ENCODE data around the gene AGPAT2.

AGPAT2 gene

DNA sequence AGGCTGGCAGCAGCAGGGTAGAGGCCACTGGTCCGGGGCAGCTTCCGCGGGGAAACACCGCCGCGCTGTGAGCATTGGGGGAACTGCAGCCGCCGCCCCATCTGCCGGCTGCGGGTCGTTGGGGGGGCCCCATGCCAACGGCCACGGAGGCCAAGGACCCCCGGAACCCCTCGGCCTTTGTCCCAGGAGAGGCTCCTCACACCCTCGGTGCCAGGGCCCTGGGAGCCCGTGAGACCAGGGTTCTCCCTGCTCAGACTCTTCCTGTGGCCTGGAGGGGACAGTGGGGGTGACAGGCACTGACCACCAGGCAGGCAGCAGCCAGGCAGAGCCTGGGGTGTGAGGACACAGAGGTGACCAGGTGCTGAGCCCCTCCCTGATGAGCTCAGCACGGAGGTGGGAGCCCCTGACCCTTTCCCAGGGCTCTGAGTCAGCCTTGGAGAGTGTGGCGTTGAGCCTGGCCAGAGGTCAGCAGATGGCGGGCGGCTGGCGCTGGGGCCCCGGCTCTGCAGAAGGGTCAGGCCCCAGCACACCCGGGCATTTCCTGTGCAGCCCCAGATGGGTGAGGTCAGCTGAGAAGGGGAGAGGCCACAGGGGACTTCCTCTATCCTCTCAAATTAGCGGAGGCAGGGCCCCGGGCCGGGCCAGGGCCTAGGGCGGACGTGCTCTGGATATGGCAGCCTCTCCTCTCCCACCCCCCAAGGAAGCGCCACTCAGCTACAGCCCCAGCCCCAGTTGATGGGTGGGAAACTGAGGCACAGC lies 42.5 kb downstream of the AGPAT2 start:
- peak; percentile 71 to 84 for DNase-seq

DNA sequence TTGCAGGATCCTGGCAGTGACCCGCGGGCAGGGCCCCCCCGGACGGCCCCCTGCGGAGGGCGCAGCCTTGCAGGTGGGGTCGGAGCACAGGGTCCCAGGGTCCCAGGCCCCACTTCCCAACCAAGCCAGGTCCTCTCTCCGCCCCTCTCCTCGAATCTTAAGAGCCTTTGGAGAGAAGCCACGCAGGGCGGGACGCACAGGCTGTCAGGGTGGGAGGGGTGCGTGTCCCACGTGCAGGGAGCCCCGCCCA lies 43.0 kb downstream of the AGPAT2 start:
- no peak for DNase-seq

DNA sequence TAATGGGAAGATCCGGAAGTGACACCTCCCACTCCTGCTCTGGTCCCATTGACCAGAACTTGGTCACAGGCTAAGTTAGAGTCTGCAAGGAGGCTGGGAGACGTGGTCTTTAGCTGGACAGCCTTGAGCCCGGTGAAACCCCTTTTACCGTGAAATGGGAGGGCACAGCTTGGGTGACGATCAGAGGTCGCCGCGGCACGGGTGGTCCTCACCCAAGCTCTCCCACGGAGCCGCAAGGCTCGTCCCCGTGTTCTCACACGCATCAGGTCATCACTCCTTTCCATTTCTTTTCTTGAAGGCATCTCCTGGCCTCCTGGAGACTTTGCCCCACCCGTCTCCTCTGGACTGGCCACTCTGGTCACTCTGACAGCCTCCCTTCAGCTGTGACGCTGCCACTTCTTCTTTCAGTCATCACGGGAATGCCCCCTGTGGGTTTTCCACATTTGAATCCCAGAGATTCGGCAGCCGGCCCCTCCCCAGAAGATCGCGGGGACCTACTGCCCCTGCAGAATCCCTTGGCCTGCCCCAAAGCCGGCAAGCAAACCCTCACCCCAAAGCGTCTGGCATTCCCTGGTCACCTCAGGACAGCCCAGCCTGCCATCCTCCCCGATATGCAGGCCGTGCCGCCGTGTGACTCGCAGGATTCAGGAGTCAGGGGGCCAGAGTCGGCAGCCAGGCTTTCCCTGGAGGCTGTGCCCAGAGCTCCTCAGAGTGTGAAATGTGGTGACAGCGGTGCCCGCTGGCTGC lies 43.5 kb downstream of the AGPAT2 start:
- peak in 1 of 2 donors; percentile 55 for DNase-seq

DNA sequence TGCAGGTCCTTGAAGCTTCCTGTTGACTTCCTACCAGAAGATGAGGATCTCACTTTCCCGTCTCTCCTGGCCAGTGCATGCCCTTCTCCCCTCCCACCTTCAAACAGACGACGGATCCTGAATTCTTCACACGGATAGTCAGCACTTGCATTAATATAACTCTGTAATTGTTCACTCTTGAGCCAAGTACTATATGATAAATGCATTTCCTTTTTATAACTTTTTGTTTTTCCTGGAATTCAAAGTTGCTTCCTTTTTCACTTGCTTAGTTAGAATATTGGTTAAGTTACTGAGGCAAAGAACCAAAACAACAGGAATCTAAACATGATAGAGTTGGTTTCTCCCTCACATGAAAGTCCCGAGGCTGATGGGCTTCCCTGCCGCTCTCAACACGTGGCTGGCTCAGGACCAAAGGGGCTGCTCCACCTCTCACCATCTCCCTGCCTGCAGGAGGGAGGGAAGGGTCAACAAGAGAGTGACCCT lies 44.8 kb downstream of the AGPAT2 start:
- DNase-seq = no peak

DNA sequence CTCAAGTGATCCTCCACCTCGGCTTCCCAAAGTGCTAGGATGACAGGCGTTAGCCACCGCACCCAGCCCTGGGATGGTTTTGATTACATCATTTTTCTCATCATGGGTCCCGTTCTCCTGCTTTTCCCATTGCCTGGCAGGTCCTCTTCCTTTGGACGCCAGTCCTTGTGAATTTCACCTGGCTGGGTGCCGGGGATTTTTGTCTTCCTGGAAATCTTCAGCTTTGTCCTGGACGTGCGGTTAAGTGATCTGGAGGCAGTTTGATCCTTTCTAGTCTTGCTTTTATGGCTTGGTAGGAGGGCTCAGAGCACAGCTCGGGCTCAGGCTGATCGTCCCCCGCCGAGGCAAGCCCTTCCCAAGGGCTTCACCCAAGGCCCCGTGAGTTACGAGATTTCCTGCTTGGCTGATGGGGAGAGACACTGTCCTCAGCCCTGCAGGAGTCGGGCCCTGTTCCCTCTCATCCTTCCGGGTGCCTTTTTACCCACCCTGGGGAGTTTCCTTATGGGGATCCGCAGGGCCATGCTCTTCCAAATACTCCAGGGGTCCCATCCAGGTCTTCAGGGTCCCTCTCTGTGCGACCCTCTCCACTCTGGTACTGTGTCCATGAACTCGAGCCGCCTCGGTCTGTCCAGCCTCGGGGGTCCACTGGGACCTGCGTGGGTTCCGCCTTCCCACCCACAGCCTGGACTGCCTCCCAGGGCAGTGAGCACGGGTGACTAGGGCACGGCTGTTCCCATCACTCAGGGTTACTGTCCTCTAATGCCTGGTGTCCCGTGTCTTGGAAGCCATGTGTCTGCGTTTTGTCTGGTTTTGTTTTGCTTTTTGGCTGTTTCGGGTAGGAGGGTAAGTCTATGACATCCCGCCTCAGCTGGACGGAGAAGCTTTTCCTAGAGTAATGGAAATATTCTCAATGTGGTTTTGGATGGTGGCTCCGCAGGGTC lies 46.8 kb downstream of the AGPAT2 start:
- DNase-seq = no peak

DNA sequence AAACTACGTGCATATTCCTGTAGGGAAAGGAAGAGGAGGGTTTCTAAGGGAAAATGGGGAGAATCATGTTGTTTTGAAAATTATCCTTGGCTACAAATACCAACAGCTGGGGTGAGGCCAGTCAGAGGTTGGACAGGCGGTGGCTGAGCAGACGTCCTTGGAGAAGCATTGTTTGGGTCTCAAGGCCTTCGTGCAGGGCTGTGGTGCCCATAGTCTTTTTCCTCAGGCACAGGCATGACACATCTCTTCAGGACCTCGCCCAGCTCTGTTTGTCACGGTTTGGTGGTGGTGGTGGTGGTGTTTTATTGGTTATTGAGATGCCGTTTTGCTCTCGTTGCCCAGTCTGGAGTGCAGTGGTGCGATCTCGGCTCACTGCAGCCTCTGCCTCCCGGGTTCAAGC lies 52.4 kb downstream of the AGPAT2 start:
- no peak for DNase-seq

DNA sequence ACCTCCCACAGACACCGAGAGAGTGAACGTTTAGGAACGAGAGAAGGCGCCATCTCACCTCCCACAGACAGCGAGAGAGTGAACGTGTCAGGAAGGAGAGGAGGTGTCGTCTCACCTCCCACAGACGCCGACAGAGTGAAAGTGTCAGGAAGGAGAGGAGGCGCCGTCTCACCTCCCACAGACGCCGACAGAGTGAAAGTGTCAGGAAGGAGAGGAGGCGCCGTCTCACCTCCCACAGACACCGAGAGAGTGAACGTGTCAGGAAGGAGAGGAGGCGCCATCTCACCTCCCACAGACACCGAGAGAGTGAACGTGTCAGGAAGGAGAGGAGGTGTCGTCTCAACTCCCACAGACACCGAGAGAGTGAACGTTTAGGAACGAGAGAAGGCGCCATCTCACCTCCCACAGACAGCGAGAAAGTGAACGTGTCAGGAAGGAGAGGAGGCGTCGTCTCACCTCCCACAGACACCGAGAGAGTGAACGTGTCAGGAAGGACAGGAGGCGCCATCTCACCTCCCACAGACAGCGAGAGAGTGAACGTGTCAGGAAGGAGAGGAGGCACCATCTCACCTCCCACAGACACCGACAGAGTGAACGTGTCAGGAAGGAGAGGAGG lies 54.7 kb downstream of the AGPAT2 start:
- DNase-seq = peak in 1 of 2 donors; percentile 34

DNA sequence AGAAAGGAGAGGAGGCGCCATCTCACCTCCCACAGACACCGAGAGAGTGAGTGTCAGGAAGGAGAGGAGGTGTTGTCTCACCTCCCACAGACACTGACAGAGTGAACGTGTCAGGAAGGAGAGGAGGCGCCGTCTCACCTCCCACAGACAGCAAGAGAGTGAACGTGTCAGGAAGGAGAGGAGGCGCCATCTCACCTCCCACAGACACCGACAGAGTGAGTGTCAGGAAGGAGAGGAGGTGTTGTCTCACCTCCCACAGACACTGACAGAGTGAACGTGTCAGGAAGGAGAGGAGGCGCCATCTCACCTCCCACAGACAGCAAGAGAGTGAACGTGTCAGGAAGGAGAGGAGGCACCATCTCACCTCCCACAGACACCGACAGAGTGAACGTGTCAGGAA lies 55.2 kb downstream of the AGPAT2 start:
- DNase-seq = peak; percentile 51 to 54

DNA sequence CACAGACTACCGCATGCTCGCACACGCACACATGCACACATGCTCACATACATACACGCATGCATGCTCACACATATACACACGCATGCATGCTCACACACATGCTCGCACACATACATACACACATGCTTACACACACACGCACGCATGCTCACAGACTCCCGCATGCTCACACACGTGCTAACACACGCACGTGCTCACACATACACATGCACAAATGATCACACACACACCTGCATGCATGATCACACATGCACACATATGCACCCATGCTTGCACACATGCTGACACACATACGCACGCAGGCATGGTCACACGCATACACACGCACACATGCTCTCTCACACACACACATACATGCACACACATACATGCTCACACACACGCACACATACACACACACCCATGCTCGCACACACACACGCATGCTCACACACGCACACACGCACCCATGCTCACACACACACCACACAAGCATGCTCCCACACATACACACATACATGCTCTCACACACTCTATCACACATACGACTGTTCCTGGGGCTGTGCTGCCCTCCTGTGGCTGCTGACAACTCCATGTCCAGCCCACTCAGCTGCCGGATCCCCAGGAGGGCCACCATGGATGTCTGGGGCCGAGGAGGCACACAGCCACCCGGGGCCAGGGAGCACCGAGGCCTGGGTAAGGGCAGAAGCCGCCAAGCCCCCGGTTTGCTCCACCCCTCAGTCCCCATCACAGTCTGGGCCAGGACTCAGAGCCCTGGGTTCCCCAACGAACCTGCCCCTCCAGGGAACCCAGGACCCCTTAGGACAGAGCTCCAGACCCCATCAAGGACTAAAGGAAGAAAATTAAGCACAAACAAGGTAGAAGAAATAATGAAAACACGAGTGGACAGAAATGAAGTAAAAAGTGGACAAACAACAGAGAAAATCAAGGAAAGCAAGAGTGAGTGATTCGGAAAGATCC lies 55.9 kb downstream of the AGPAT2 start:
- peak; percentile 85 to 87 for DNase-seq

DNA sequence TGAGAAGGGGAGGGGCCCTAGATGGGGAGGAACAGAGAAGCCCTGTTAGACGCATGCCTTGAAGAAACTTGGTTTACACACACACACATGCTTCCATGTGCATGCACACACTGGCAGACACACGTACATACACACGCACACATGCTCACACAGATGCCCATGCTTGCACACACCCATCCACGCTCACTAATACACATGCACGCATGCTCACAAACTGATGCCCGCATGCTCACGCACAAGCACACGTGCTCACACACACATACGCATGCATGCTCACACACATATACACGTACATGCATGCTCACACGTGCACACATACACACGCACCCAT lies 56.6 kb downstream of the AGPAT2 start:
- no peak for DNase-seq

DNA sequence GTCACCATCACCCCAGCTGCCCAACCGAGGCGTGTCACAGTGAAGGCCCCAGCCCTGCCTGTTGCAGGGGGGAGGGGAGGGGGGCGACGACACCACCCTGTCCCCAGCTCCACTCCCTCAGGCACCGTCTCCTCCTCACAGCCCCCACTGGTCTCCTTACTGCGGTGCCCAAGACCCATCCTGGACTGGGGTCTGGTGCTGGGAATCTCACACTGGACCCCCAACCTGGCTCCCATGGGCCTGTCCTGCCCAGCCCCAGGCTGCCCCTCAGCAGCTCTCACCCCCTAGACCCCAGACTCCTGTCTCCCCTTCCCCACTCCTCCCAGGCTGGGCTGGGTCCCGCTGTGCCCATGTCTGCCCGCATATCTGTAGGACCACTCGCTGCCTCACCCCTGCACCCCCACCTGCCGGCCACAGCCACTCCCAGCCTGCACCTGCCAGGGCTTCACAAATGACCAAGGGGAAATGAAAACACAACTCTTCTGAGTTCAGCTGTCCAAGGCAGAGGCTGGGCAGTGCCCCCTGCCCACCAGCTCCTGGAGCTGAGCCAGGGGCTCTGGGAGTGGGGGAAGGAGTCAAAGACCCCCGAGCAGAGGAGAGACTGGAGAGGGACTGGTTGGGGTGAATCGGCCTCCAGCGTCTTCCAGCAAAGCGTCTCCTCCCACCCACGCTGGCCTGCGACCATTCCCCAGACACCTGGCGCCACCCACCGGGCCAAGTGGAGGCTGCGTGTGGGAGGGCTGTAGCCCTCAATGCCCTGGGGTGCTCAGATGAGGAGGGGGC lies 57.2 kb downstream of the AGPAT2 start:
- peak; percentile 60 to 74 for DNase-seq

DNA sequence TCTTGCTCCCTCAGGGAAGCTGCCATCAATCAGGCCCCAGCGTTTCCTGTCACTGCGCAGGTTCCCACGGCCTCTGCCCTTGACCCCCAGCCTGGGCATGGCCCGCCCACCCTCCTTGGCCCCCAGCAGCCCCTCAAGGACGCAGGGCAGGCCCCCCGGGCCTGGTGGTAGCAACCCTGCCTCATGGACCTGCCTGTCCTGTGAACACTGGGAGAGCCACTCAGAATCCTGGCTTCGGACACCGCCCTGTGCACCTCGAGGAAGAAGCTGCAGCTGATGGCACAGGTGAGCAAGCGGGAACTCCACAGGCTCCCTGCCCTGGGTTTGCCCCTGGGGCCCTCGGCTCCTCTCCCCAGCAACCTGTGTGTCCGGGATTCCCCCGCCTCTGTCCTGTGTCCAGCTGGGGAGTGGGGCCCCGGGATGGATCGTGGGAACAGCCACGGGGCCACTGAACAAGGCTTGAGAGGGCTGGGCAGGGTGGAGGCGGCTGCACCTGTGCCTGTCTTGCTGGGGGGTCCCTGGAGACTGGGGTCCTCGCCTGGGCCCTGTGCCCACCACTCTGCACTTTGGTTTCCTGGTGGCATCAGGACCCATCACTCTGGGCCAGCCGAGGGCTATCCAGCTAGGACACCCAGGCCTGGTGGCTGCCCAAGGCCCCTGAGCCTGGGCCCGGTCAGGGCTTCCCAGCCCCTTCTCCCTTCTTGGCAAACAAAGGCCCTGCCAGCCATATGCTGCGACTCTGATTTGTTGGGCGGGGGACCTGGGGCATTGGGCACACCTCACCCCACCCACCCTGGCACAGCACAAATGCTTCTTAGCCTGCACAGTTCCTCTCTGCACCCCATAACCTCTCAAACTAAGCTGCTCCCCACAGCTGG lies 58.0 kb downstream of the AGPAT2 start:
- no peak for DNase-seq

DNA sequence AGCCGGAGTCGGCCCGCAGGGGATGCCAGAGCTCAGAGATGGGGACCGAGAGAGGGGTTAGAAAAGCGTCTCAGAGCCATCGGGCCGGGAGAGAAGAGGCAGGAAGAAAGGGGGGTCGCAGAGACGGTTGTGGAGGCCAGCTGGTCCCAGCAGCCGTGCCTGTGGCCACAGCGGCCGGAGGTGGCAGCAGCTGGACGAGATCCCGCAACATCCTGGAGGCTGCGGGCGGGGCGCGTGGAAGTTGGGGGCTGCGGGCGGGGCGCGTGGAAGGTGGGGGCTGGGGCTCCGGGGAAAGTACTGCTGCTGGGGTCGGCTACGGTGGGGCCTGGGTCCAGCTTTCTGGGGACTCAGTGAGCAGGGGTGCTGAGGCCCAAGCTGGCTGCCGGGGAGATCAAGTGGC lies 59.0 kb downstream of the AGPAT2 start:
- DNase-seq = no peak

DNA sequence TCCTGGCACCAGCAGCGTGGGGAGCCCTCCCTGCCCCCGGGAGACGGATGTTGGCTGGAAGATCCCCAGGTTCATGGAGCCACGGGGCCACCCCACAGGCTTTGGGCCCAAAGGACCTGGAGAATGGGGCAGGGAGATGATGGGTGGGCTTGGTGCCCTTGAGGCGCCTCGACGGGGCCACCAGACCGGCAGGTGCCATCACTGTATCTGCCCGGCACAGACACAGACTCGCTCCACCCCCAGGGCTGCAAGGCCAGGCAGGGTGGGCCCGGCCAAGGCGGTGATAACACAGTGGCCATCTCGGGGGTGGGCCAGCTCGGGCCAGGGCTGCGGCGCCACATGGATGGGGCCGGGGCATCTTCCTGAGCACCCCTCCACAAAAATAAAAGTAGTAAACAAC lies 59.6 kb downstream of the AGPAT2 start:
- no peak for DNase-seq

DNA sequence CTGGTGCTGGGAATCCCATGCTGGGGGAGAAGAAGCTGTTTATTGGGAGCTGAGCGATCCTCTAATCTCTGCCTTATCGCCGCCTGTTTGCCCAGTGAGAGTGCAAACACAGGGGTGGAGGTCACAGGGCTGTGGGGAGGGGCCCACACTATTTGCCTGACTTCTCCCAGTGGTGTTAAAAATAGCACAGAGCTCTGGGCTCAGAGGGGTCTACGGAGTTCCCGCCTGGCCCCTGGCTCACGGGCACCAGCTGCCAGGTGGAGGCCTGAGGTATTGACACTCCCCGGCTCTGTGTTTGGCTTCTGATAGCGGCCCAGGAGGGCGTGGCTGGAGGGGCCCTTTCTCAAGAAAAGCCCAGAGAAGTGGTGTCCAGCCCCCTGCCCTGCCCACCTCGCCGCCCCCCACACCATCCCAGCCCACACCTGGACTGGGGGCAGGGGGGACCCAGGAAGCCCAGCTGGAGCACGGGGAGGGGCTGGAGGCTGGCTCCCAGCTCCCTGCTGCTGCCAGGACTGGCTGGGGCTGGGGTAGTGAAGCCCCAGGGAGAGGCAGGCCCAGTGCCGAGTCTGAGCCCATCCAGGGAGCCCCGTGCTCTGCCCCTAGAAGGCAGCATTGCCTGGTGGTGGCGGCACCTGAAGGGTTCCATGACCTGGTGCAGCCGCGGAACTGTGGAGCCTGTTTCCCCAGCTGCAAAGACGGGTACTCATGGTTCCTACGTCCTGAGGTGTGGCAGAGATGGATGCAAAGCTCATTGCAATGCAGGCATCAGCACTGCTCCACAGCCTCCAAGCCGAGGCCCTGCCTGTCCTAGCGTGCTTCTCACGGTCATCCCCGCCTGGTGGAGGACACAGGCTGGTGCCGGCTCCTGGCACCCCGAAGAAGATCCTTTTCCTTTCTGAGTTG lies 60.3 kb downstream of the AGPAT2 start:
- no peak for DNase-seq

DNA sequence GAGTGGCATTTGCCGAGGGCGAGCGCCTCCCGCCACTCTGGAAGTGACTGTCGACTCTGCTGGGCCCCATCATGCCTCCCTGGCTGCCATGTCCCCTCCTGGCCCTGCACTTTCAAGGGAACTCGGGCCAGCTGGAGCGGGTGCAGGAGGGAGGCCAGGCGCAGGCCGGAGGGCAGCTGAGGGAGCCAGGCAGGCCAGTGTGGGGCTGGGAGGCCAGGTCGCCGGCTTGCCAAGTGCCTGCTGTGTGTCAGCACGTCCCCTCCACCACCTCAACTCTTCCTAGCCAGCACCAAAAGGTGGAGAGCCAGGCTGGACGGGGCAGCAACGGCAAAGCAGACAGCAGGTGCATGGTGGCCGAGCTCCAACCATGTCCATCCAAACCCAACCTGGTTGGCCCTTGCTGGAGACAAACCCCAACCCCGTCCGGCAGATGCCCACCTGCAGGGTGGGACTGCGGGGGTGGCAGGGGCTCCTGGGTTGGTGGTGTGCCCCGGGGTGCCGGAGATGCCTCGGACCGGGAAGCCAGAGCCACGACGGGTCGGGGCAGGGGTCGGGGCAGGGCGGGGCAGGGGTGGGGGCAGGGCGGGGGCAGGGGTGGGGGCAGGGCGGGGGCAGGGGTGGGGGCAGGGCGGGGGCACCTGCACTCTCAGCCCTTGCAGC lies 61.1 kb downstream of the AGPAT2 start:
- DNase-seq = no peak

DNA sequence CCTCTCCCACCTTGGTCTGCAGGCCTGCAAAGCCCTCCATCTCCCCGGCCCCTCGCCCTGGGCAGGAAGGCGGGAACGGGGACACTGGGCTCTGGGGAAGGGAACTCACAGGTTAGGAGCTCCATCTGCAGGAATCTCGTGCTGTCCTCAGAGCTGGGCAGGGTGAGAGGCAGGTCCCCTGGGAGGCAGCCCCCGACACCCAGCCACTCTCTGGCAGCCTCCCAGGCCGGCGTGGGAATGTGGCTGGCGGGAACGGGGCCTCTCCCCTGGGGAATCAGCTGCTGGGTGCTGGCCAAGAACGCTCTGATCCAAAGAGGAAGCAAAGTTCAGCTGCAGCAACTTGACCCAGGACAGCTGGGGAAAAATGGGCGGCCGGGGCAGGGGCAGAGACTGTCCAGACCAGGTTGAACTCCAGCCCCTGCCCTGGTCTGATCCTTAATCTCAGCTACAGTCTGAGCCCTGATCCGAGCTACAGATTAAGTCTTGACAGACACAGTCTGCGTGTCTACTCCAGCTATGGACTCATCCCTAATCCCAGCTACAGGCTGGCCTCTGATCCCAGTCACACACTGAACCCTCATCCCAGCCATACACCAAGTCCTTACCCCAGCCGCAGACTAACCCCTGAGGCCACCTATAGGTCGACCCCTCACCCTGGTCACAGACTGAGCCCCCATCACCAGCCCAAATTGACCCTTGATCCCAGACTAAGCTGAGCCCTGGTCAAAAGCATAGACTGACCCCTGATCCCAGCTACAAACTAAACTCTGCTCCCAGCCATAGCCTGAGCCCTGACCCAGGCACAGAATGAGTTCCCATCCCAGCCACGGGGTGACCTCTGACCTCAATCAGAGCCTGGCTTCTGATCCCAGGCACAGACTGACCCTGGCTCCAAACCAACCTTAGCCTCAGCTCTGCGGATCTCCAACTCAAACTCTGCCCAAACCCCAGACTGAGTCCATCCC lies 61.9 kb downstream of the AGPAT2 start:
- no peak for DNase-seq

Data from CD4-positive, alpha-beta T cell treated with Interleukin-4 for 1 hour (primary cell).